K562 (cell line): ENCODE results near the gene FZD4. TPM values are rescaled to one million over a fixed set of nuclear protein-coding genes. Genes with fewer than 3 reads are reported as not detected.

Experiments used
- ARNT ChIP-seq, 2 experiments: fragments of 450-650 bp; IDR thresholded peaks; 2 replicates each; pipeline ENCODE4 v1.6.1; 2016; ENCODE audit warnings: mild to moderate bottlenecking in 1 of 2
- BMI1 ChIP-seq: fragments of 150-350 bp; IDR thresholded peaks from 2 replicates; pipeline ENCODE4 v1.6.1; 2014; ENCODE audit warnings: low read length
- CSDE1 ChIP-seq, 2 experiments: fragments of 450-650 bp; IDR thresholded peaks; 2 replicates each; pipeline ENCODE4 v1.6.1; 2016; ENCODE audit warnings: mild to moderate bottlenecking in 1 of 2
- CXXC5 ChIP-seq: fragments of 250-450 bp; sonication (Bioruptor Pico); IDR thresholded peaks from 2 replicates; pipeline ENCODE4 v1.8.0; 2022; ENCODE audit warnings: inconsistent platforms, mild to moderate bottlenecking, moderate library complexity
- EGR1 ChIP-seq: fragments of 450-650 bp; conservative IDR thresholded peaks from 2 replicates; pipeline ENCODE4 v1.6.1; 2017; ENCODE audit warnings: mild to moderate bottlenecking
- FOXJ3 ChIP-seq: sonication (generic); formaldehyde crosslinking; IDR thresholded peaks from 2 replicates; pipeline ENCODE4 v1.4.0; 2020; ENCODE audit warnings: mild to moderate bottlenecking, missing genetic modification reagents
- LCOR ChIP-seq: sonication (generic); formaldehyde crosslinking; IDR thresholded peaks from 2 replicates; pipeline ENCODE4 v1.8.0; 2022; ENCODE audit warnings: mild to moderate bottlenecking, missing genetic modification reagents
- NEUROD1 ChIP-seq: fragments of 150-350 bp; IDR thresholded peaks from 2 replicates; pipeline ENCODE4 v1.6.1; 2014; ENCODE audit warnings: borderline replicate concordance, low read length, low read depth; ENCODE audit not compliant: partially characterized antibody
- PML ChIP-seq: IDR thresholded peaks from 2 replicates; pipeline ENCODE4 v1.6.1; 2012; ENCODE audit warnings: low read length, inconsistent platforms
- PTRF ChIP-seq: fragments of 450-650 bp; IDR thresholded peaks from 2 replicates; pipeline ENCODE4 v1.6.1; 2016; ENCODE audit warnings: mild to moderate bottlenecking, missing genetic modification characterization, missing compliant biosample characterization
- RBM25 ChIP-seq: fragments of 200-400 bp; formaldehyde crosslinking; IDR thresholded peaks from 2 replicates; pipeline ENCODE4 v1.6.1; 2018; ENCODE audit warnings: low read length, low read depth, moderate library complexity; ENCODE audit not compliant: severe bottlenecking
- RCOR1 ChIP-seq, 2 experiments: IDR thresholded peaks; 2 replicates each; pipeline ENCODE4 v1.6.1; 2012; ENCODE audit warnings: low read depth in 2 of 2, low read length in 2 of 2, borderline replicate concordance in 1 of 2, improper control_type of control experiment in 1 of 2
- SETDB1 ChIP-seq: IDR thresholded peaks from one replicate; pipeline ENCODE4 v1.6.1; 2012; ENCODE audit warnings: low read length, control low read depth, inconsistent platforms
- SMAD1 ChIP-seq: fragments of 150-350 bp; IDR thresholded peaks from 2 replicates; pipeline ENCODE4 v1.6.1; 2014; ENCODE audit warnings: low read length, low read depth; ENCODE audit not compliant: partially characterized antibody
- TCFL5 ChIP-seq: fragments of 250-450 bp; sonication (Bioruptor Pico); conservative IDR thresholded peaks from 2 replicates; pipeline ENCODE4 v1.6.1; 2021; ENCODE audit warnings: mild to moderate bottlenecking, moderate library complexity, matching md5 sums
- TRIM24 ChIP-seq, 2 experiments: fragments of 450-650 bp; IDR thresholded peaks; 2 replicates each; pipeline ENCODE4 v1.6.1; 2016
- TRIM28 ChIP-seq: fragments of 450-650 bp; IDR thresholded peaks from 2 replicates; pipeline ENCODE4 v1.6.1; 2017
- ZFP1 ChIP-seq: fragments of 450-650 bp; formaldehyde crosslinking; IDR thresholded peaks from 2 replicates; pipeline ENCODE4 v1.4.0; 2020; ENCODE audit warnings: mild to moderate bottlenecking, mixed read lengths
- ZNF431 ChIP-seq: sonication (generic); formaldehyde crosslinking; IDR thresholded peaks from 2 replicates; pipeline ENCODE4 v1.8.0; 2022; ENCODE audit warnings: mild to moderate bottlenecking, missing genetic modification reagents
- ZNF445 ChIP-seq: fragments of 250-450 bp; sonication (Bioruptor Pico); IDR thresholded peaks from 2 replicates; pipeline ENCODE4 v1.4.0; 2020; ENCODE audit warnings: low read depth, mild to moderate bottlenecking, moderate library complexity
- ZNF644 ChIP-seq: fragments of 200-800 bp; sonication (Bioruptor generic); IDR thresholded peaks from 2 replicates; pipeline ENCODE4 v1.6.1; 2016; ENCODE audit warnings: low read depth, missing genetic modification characterization, missing compliant biosample characterization
- polyA plus RNA-seq, 8 experiments: library from polyadenylated mRNA; depleted of rRNA in 4 of 8; stranded (reverse) in 5 of 8; unstranded in 3 of 8; fragments of >200 nt; fragmentation: Nextera tagmentation in 2 of 8; fragmentation: Illumina TruSeq in 1 of 8; extraction: Ambion mirVana in 2 of 8; extraction: Trizol in 1 of 8; gene quantifications; 2 replicates each; pipeline versions ENCODE4 v1.2.1 to v1.2.3, GENCODE V29; 2011 to 2014; ENCODE audit warnings: inconsistent platforms in 1 of 8, missing spikeins in 1 of 8
- total RNA-seq, 7 experiments: library from RNA; depleted of rRNA in 6 of 7; stranded (reverse); fragments of >200 nt in 6 of 7; fragmentation: Illumina TruSeq in 2 of 7; extraction: Trizol in 2 of 7; gene quantifications; 2 replicates each; pipeline versions ENCODE4 v1.2.1 to v1.2.3, GENCODE V29; 2011 to 2021; ENCODE audit warnings: low replicate concordance in 1 of 7
- TF ChIP-seq, protein P1 (sequence below), 2 experiments: fragments of 150-350 bp in 1 of 2; IDR thresholded peaks; 2 replicates each; pipeline ENCODE4 v1.6.1; 2012 to 2016; ENCODE audit warnings: low read depth in 2 of 2, low read length in 2 of 2, mild to moderate bottlenecking in 1 of 2, moderate library complexity in 1 of 2
- TF ChIP-seq, protein P2 (sequence below): fragments of 450-650 bp; IDR thresholded peaks from 2 replicates; pipeline ENCODE4 v1.6.1; 2016; ENCODE audit warnings: low read depth, mild to moderate bottlenecking, moderate library complexity
- TF ChIP-seq, protein P3 (sequence below), 2 experiments: fragments of 450-650 bp in 1 of 2; sonication (generic) in 1 of 2; formaldehyde crosslinking in 1 of 2; IDR thresholded peaks in 1 of 2; conservative IDR thresholded peaks in 1 of 2; 2 replicates each; pipeline versions ENCODE4 v1.6.1 to v1.8.1; 2016 to 2023; ENCODE audit warnings: mild to moderate bottlenecking in 2 of 2, moderate library complexity in 2 of 2, inconsistent platforms in 1 of 2, missing genetic modification reagents in 1 of 2

FZD4 gene
- total and polyA plus RNA-seq, 9 of the 15 experiments (the other 6 are each of a cell fraction or from before 2014, with no cell fraction given), result 1.2 to 7.9 (median 5.8) TPM

DNA sequence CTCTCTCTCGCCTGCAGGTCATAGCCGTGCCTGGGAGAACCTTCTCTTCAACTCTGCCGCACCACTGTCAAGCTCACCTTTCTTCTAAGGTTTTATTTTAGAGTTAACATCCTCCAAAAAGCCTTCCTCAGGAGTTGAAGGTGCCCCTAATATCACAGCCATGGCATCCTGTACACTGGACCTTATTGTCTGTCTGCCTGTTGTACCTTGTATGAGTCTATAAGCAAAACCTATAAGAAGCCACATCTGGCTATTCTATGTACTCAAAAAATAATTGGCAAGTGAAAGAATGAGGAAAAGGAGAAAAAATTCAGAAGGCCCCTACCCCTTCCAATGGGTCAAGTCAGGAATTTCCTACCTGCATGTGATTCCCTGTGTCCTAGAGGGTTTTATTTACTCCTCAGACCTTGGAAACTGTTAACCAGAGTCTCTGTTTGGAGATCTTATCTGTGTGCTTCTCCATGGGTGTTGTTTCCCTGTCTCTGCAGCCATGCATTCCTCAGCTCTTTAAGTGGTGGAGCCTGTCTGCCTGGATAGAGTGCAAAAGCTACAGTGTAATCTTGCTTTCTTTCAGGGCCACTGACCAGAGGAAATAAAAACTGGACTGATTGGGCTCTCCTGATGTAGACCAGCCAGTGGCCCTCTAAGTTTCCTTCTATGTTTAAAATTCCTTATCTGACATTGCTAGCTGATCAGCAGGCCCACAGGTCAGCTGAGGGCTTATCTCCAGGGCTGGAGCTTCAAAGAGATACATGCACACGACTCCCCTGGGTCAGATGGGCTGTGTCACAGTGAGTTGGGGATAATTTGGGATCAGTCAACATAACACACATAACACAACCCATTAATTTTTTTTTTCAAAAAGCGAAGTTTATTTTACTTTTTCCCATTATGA lies 44.9 kb upstream of the FZD4 start (continued):
- TF ChIP-seq, protein P1, sequence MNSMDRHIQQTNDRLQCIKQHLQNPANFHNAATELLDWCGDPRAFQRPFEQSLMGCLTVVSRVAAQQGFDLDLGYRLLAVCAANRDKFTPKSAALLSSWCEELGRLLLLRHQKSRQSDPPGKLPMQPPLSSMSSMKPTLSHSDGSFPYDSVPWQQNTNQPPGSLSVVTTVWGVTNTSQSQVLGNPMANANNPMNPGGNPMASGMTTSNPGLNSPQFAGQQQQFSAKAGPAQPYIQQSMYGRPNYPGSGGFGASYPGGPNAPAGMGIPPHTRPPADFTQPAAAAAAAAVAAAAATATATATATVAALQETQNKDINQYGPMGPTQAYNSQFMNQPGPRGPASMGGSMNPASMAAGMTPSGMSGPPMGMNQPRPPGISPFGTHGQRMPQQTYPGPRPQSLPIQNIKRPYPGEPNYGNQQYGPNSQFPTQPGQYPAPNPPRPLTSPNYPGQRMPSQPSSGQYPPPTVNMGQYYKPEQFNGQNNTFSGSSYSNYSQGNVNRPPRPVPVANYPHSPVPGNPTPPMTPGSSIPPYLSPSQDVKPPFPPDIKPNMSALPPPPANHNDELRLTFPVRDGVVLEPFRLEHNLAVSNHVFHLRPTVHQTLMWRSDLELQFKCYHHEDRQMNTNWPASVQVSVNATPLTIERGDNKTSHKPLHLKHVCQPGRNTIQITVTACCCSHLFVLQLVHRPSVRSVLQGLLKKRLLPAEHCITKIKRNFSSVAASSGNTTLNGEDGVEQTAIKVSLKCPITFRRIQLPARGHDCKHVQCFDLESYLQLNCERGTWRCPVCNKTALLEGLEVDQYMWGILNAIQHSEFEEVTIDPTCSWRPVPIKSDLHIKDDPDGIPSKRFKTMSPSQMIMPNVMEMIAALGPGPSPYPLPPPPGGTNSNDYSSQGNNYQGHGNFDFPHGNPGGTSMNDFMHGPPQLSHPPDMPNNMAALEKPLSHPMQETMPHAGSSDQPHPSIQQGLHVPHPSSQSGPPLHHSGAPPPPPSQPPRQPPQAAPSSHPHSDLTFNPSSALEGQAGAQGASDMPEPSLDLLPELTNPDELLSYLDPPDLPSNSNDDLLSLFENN (IDR thresholded peaks at IDR 0.05; ENCODE audit: low read depth in 2 of 2, low read length in 2 of 2), result peak in 1 of 2 experiments; percentile 84; a peak in 2 of 4 replicates
- TF ChIP-seq PML (peak; percentile 80), TRIM24 (IDR thresholded peaks at IDR 0.05) (peak; percentile 87 to 94), RBM25 (no peak), LCOR (CRISPR knock-in tag) (0 out of 2 replicates have a peak, but pooled peaks have one; percentile 69), ZFP1 (CRISPR knock-in tag) (no peak), SMAD1 (peak; percentile 40), ARNT (IDR thresholded peaks at IDR 0.05) (peak; percentile 78 to 94), ZNF644 (tag) (peak; percentile 48; the same call in 1 of the 2 replicates), CXXC5 (CRISPR knock-in tag) (peak; percentile 75), FOXJ3 (CRISPR knock-in tag) (no peak), CSDE1 (IDR thresholded peaks at IDR 0.05) (no peak), TRIM28 (peak; percentile 79), TCFL5 (CRISPR knock-in tag) (no peak), BMI1 (no peak), SETDB1 (no peak), PTRF (tag) (no peak), EGR1 (no peak), NEUROD1 (peak; percentile 83), ZNF445 (CRISPR knock-in tag) (no peak), ZNF431 (CRISPR knock-in tag) (0 out of 2 replicates have a peak, but pooled peaks have one; percentile 43), RCOR1 (IDR thresholded peaks at IDR 0.05; ENCODE audit: borderline replicate concordance in 1 of 2, low read depth in 2 of 2, low read length in 2 of 2) (peak; percentile 29 to 89; a peak in 3 of 4 replicates)
- TF ChIP-seq, protein P2, sequence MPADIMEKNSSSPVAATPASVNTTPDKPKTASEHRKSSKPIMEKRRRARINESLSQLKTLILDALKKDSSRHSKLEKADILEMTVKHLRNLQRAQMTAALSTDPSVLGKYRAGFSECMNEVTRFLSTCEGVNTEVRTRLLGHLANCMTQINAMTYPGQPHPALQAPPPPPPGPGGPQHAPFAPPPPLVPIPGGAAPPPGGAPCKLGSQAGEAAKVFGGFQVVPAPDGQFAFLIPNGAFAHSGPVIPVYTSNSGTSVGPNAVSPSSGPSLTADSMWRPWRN, result peak; percentile 93
- TF ChIP-seq, protein P3, sequence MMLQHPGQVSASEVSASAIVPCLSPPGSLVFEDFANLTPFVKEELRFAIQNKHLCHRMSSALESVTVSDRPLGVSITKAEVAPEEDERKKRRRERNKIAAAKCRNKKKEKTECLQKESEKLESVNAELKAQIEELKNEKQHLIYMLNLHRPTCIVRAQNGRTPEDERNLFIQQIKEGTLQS (IDR thresholded peaks at IDR 0.05), result peak; percentile 29; the same call in 1 of the 2 replicates
- TF ChIP-seq, protein P3 (CRISPR knock-in tag; conservative IDR thresholded peaks at IDR 0.05), result peak; percentile 65; the same call in 1 of the 2 replicates
